OCI-LY7 (cell line): ENCODE measurements around the gene FAM120A. TPM values are rescaled to one million over a fixed set of nuclear protein-coding genes. Genes with fewer than 3 reads are reported as not detected.

Experiments used
- BruUV-seq: library from RNA; stranded (reverse); fragments of 400-500 nt; replicated peaks from 2 replicates; lab custom pipeline; 2021; lab: Mats Ljungman, UMichigan
- CTCF ChIA-PET: fragments of 300-600 bp; sonication (Branson Sonifier 250); formaldehyde crosslinking; loops from one replicate; lab custom pipeline; 2022; ENCODE audit warnings: antibody characterized with exemption; ENCODE audit not compliant: unreplicated experiment; lab: Charles Lee
- POLR2A ChIA-PET: fragments of 300-600 bp; sonication (Branson Sonifier 250); formaldehyde crosslinking; loops from one replicate; lab custom pipeline; 2022; ENCODE audit warnings: antibody characterized with exemption; lab: Charles Lee
- DNase-seq: peaks from one replicate; pipeline ENCODE4 v3.0.0-alpha.2; 2015; ENCODE audit warnings: low spot score
- H2AFZ ChIP-seq: fragments of 200-600 bp; sonication (generic), shearing (Covaris generic); 2 replicates; pipeline ENCODE4 v1.6.1; 2014; ENCODE audit warnings: mild to moderate bottlenecking, antibody characterized with exemption, low read length, moderate library complexity
- H3K27ac ChIP-seq: fragments of 200-600 bp; sonication (generic); 2 replicates; pipeline ENCODE4 v1.5.1; 2014; ENCODE audit warnings: mixed run types, low read depth, mild to moderate bottlenecking, moderate library complexity, low read length, inconsistent platforms; ENCODE audit not compliant: poor library complexity, severe bottlenecking
- H3K36me3 ChIP-seq: fragments of 200-600 bp; sonication (generic); 2 replicates; pipeline ENCODE4 v1.6.1; 2014; ENCODE audit warnings: mild to moderate bottlenecking, antibody characterized with exemption, low read length, moderate library complexity, mixed read lengths; ENCODE audit not compliant: insufficient read depth
- H3K4me1 ChIP-seq: fragments of 200-600 bp; sonication (generic); 2 replicates; pipeline ENCODE4 v1.5.1; 2014; ENCODE audit warnings: mild to moderate bottlenecking, low read length; ENCODE audit not compliant: insufficient read depth, poor library complexity, severe bottlenecking
- H3K4me2 ChIP-seq: fragments of 200-600 bp; sonication (generic); 2 replicates; pipeline ENCODE4 v1.6.1; 2014; ENCODE audit warnings: mild to moderate bottlenecking, low read length
- H3K4me3 ChIP-seq: fragments of 200-600 bp; sonication (generic); 2 replicates; pipeline ENCODE4 v1.5.1; 2014; ENCODE audit warnings: mild to moderate bottlenecking, low read depth, low read length; ENCODE audit not compliant: poor library complexity, severe bottlenecking
- H3K79me2 ChIP-seq: fragments of 200-600 bp; sonication (generic); 2 replicates; pipeline ENCODE4 v1.6.1; 2016; ENCODE audit warnings: low read depth, mild to moderate bottlenecking, low read length, moderate library complexity, mixed read lengths; ENCODE audit not compliant: insufficient read depth
- H3K9me2 ChIP-seq: fragments of 200-600 bp; sonication (generic); 2 replicates; pipeline ENCODE4 v1.6.1; 2016; ENCODE audit warnings: mild to moderate bottlenecking, low read length, mixed read lengths; ENCODE audit not compliant: insufficient read depth
- H3K9me3 ChIP-seq: fragments of 200-600 bp; sonication (generic); 2 replicates; pipeline ENCODE4 v1.6.1; 2014; ENCODE audit warnings: mild to moderate bottlenecking, mixed run types, low read length, mixed read lengths
- H4K20me1 ChIP-seq: fragments of 200-600 bp; sonication (generic); 2 replicates; pipeline ENCODE4 v1.6.1; 2014; ENCODE audit warnings: mild to moderate bottlenecking, antibody characterized with exemption, low read length, moderate library complexity, mixed read lengths; ENCODE audit not compliant: insufficient read depth
- CTCF ChIP-seq: fragments of 200-600 bp; sonication (generic); conservative IDR thresholded peaks from 2 replicates; pipeline ENCODE4 v1.5.1; 2014; ENCODE audit warnings: mild to moderate bottlenecking, antibody characterized with exemption, low read length, moderate library complexity, mixed read lengths
- EZH2phosphoT487 ChIP-seq: fragments of 200-600 bp; sonication (generic); IDR thresholded peaks from 2 replicates; pipeline ENCODE4 v1.6.1; 2018; ENCODE audit warnings: low read depth, borderline replicate concordance, mild to moderate bottlenecking, mixed run types, antibody characterized with exemption, low read length, moderate library complexity, mixed read lengths
- intact Hi-C: fragments of 100-400 bp; cut with micrococcal nuclease; formaldehyde crosslinking; loops from one replicate; pipeline ENCODE4 v1.10.0; 2022; ENCODE audit not compliant: unreplicated experiment
- total RNA-seq, 2 experiments: library from RNA; depleted of rRNA in 1 of 2; stranded (reverse); fragments of >200 nt in 1 of 2; shearing (Covaris generic) in 1 of 2; gene quantifications; 2 replicates each; pipeline ENCODE4 v1.2.3, GENCODE V29; 2014 to 2022

Gene FAM120A
- total RNA-seq, 2 experiments from 2014 or later, result 81.9 to 104 TPM

- Histone ChIP-seq H3K9me3 (no peaks in the 10 kb centered on the region), H3K79me2 (no peaks in the 10 kb centered on the region), H3K9me2 (no peaks in the 10 kb centered on the region), H3K36me3 (peaks cover 92% of the 10 kb centered on the region), H3K27ac (no peak overlapping the region), H2AFZ (no peak overlapping the region), H3K4me2 (no peak overlapping the region), H3K4me3 (no peak overlapping the region), H3K4me1 (no peaks in the 10 kb centered on the region), H4K20me1 (no peaks in the 10 kb centered on the region)
- DNase-seq, result no peak
- ChIA-PET POLR2A (no interaction called here), CTCF (no interaction called here)
- intact Hi-C loops, result no loop called here
- TF ChIP-seq CTCF (no peak), EZH2phosphoT487 (no peak)
- BruUV-seq, result no TSS peak
These were observed 88.8 kb downstream of the FAM120A start for GRCh38 chr9:93540305-93540704.

- TF ChIP-seq CTCF (no peak), EZH2phosphoT487 (no peak)
- Histone ChIP-seq H3K4me1 (no peaks in the 10 kb centered on the region), H3K9me2 (no peaks in the 10 kb centered on the region), H4K20me1 (no peaks in the 10 kb centered on the region), H3K9me3 (no peaks in the 10 kb centered on the region), H2AFZ (no peak overlapping the region), H3K79me2 (no peaks in the 10 kb centered on the region), H3K4me3 (no peak overlapping the region), H3K27ac (no peak overlapping the region), H3K4me2 (no peak overlapping the region), H3K36me3 (peaks cover 90% of the 10 kb centered on the region)
- intact Hi-C loops, result no loop called here
- ChIA-PET CTCF (no interaction called here), POLR2A (no interaction called here)
- no TSS peak for BruUV-seq
- DNase-seq, result no peak
These were observed 89.5 kb downstream of the FAM120A start for GRCh38 chr9:93541005-93541404.

GRCh38 chr9:93541581-93542349 is 90.3 kb downstream of the FAM120A start:
- POLR2A ChIA-PET, result no interaction called here
- Histone ChIP-seq H3K9me2 (no peaks in the 10 kb centered on the region), H2AFZ (no peak overlapping the region), H4K20me1 (no peaks in the 10 kb centered on the region), H3K36me3 (peaks cover 90% of the 10 kb centered on the region), H3K4me3 (no peak overlapping the region), H3K79me2 (no peaks in the 10 kb centered on the region), H3K4me1 (no peaks in the 10 kb centered on the region), H3K27ac (no peak overlapping the region), H3K4me2 (no peak overlapping the region), H3K9me3 (no peaks in the 10 kb centered on the region)
- CTCF ChIA-PET, result no interaction called here
- BruUV-seq, result no TSS peak
- no peak for DNase-seq
- intact Hi-C loops, result no loop called here
- TF ChIP-seq EZH2phosphoT487 (no peak), CTCF (no peak)
